ENCODE measurements around the gene SPEF1. TPM values are rescaled to one million over a fixed set of nuclear protein-coding genes. Genes with fewer than 3 reads are reported as not detected.

The SPEF1 gene
- total and polyA plus RNA-seq, 9 donors: 0.43 to 27.9 (median 1.0) TPM; not detected in 3

- H3K27ac ChIP-seq: peak within 1 kb of the TSS; percentile 60 to 66
Observed at GRCh38 chr20:3732327-3733118, 48.7 kb downstream of the SPEF1 start, which contains the start of gene HSPA12B. TSS of gene HSPA12B (plus strand) at chr20:3732685. CDS start at chr20:3738675, 5,990 bp downstream.

GRCh38 chr20:3731944-3732326, 49.3 kb downstream of the SPEF1 start:
- DNase-seq: no peak
- H3K9me3 ChIP-seq: no peaks in the 10 kb centered on the region
- TF ChIP-seq POLR2A (IDR thresholded peaks at IDR 0.05) (no peak), CTCF (IDR thresholded peaks at IDR 0.05) (no peak), EP300 (IDR thresholded peaks at IDR 0.05) (no peak)
- H3K4me1 ChIP-seq (ENCODE audit: insufficient read depth): peaks cover 5% of the 10 kb centered on the region
- 51 to 59% (median 52%) methylated on average over 15 to 16 of the region's 16 CpGs for whole genome bisulfite sequencing, 3 donors
- H3K36me3 ChIP-seq: no peaks in the 10 kb centered on the region
- H3K4me3 ChIP-seq: no peak overlapping the region
- H3K27ac ChIP-seq: peak overlapping the region; percentile 60 to 66
- intact Hi-C loops (cut with DNase I): no loop called here
- H3K27me3 ChIP-seq: no peaks in the 10 kb centered on the region

More at GRCh38 chr20:3732327-3733118, 48.7 kb downstream of the SPEF1 start, which contains the start of gene HSPA12B:
- DNase-seq: peak in 2 of 5 donors; percentile 67 to 71
- 2 to 9% (median 4%) methylated on average over 28 to 67 of the region's 67 CpGs for WGBS, 3 donors
- Histone ChIP-seq H3K4me1 (ENCODE audit: insufficient read depth) (peaks cover 5% of the 10 kb centered on the region), H3K27me3 (no peaks in the 10 kb centered on the region), H3K9me3 (no peaks in the 10 kb centered on the region), H3K36me3 (no peaks in the 10 kb centered on the region), H3K4me3 (peak within 1 kb of the TSS; percentile 44)
- intact Hi-C loops (cut with DNase I): no loop called here
- TF ChIP-seq CTCF (IDR thresholded peaks at IDR 0.05) (no peak), POLR2A (IDR thresholded peaks at IDR 0.05) (no peak), EP300 (IDR thresholded peaks at IDR 0.05) (no peak)

GRCh38 chr20:3730803-3731672, 50.2 kb downstream of the SPEF1 start:
- Histone ChIP-seq H3K27ac (no peak overlapping the region), H3K4me1 (ENCODE audit: insufficient read depth) (peaks cover 5% of the 10 kb centered on the region)
- WGBS, 3 donors: 85 to 95% (median 92%) methylated on average over 12 of the region's 12 CpGs

More at GRCh38 chr20:3730803-3731672, 50.2 kb downstream of the SPEF1 start:
- intact Hi-C loops (cut with DNase I): no loop called here
- TF ChIP-seq CTCF (IDR thresholded peaks at IDR 0.05) (no peak), POLR2A (IDR thresholded peaks at IDR 0.05) (no peak), EP300 (IDR thresholded peaks at IDR 0.05) (no peak)
- Histone ChIP-seq H3K27me3 (no peaks in the 10 kb centered on the region), H3K36me3 (no peaks in the 10 kb centered on the region), H3K4me3 (no peak overlapping the region), H3K9me3 (no peaks in the 10 kb centered on the region)
- DNase-seq: no peak
